SK-N-DZ (cell line): ENCODE data around the gene MEGF9. TPM values are rescaled to one million over a fixed set of nuclear protein-coding genes. Genes with fewer than 3 reads are reported as not detected.
A peak's percentile ranks its signal among the peaks of the same experiment; 100 is the strongest.
"Not testable (repeated sequence)": the region's sequence is repeated elsewhere in the genome, so short reads cannot be mapped to it uniquely, and the experiment has no call there.

Experiments used
- DNase-seq: peaks from one replicate; pipeline ENCODE4 v3.0.0-alpha.2; 2015; ENCODE audit warnings: low spot score
- polyA plus RNA-seq, 2 experiments: library from polyadenylated mRNA; depleted of rRNA; stranded (reverse); fragments of >200 nt; gene quantifications; 2 replicates each; pipeline ENCODE4 v1.2.3, GENCODE V29; 2014

The MEGF9 gene
- polyA plus RNA-seq (2014; cell fraction: cytosol; rRNA removed) = 11.4 TPM in 2 replicates
- 4.1 and 4.5 TPM in 2 replicates for polyA plus RNA-seq (2014; cell fraction: nucleus; rRNA removed)

DNA sequence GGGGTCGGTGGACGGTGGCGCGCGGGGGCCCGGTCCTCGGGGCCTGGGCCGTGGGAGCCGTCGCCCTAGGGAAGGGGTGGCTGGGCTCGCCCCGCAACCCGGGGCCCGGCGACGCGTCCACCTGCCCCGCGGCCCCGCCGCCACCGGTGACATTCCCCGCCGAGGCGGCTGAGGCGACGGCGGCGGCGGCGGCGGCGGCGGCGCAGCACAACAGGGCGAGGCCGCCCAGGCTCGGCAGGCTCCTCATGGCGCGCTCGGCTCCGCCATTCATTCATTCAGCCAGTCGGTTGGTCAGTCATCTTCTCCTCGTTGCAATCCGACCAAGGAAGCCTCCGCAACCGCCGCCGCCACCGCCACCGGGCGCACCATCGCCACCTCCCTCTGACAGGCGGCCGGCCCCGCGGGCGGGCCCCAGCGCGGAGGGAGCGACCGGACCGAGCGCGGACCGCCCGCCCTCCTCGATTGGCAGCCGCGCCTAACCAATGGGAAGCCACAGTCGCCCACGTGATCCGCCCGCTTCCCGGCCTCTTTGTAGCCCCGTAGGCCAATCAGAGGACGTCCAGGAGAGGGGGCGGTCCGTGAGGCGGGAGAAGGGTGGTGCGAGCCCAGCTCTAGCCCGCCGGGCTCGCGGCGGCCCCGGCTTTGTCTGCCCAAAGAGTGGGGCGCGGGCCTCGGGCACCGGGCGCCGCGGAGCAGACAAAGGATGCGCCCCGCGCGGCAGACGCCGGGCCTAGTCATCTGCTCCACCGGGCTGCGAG, at the start of gene MEGF9:
MEGF9 (minus strand) TSS at position 383 of the 758 bp plus-strand sequence; CDS start at position 271, 112 bp downstream.
- peak; percentile 97 for DNase-seq

DNA sequence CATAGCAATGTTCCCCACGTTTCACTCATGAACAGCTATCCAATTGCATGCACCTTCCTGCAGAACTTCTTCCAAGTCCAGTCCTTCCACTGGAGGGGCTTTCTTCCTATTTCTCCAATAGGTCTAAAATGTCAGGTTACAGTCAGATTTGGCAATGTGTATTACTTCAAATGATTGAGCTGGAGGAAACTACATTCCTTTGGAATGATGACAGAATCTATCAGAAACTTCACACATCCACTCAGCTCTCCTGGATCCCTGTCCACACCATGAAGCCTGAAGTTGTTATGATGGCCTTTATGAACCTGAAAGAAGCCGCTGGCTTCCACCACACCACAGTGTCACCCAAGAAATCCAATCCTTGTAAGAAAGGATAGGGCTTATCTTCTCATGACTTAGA, 46.7 kb upstream of the MEGF9 start:
- no peak for DNase-seq

DNA sequence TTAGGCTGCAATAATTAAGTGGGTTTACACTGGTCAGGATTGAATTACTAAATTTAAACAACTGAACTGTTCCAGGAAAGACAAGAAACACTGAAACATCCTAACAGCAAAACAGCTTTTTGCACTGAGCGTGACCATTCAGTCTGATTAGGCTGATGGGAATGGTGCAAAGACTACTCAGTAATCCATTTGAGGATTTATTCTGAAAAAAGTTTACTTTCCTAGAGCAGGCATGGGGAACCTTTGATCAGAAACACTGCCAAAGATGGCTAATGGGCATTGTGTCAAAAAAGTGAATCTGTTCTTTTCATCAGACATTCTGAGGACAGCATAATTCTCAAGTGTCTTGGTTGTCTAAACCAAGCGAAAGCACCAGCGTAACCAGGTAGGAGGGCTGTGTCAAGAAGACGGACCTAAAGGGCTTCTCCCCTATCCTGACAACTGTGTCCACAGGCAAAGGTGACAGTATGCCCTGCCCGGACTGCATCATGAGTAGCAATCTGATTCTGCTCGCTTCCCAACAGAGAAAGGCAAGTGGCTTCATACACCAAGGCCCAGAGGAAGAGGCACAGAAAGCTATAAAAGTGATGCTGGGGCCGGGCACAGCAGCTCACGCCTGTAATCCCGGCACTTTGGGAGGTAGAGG, 45.6 kb upstream of the MEGF9 start:
- no peak for DNase-seq

DNA sequence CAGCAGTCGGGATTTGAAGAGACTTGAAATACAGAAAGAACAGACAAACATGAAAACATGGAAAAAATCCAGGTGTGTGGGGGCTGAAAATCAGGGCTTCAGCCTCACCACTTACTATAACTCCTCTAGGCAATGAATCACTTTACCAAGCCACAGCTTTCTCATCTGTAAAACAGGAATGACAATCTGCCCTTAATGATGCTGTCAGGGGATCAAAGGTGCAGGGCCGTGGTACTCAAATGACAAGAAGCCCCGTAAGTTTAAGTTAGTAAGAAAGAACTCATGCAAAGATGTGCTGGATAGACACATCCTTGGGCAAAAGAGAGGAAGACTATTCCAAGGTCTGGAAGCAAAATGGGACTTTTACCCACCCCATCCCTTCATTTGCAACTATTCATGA, 44.3 kb upstream of the MEGF9 start:
- no peak for DNase-seq

DNA sequence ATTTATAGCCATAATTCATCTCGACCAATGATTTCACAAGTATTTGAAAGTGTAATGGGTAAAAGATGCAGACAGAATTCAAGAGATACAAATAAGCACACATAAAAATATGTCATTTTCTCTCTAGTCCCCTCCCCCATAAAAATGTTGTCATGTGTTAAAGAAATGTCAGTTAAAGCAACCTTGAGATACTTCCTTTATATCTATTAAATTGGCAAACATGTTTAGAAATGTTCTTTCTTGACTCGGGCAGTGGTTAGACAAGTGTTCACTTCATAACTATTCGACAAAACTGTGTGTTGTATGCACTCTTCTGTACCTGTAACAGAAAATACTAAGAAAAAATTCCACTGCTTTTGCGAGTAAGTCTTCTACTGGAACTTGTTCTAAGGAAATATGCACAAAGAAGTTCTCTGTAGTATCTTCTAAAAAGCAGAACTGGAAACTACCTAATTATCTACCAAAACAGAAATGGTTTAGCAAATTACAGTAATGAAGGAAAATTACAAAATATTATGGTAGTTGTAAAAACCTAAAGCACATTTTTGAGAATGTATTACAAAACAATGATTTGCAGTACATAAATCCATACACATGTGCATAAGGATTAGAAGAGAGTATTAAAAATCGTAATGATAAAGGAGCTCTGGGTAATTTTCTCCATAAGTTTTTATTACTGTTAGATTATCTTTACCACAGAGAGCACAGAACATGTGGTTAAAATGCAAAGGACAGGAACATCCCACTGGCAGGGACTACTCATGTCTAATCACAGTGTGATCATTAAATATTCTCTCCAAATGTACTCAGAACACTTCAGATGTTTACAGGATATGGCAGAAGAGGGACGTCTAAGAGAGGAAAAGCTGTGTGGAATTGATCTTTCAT, 43.0 kb upstream of the MEGF9 start:
- no peak for DNase-seq

DNA sequence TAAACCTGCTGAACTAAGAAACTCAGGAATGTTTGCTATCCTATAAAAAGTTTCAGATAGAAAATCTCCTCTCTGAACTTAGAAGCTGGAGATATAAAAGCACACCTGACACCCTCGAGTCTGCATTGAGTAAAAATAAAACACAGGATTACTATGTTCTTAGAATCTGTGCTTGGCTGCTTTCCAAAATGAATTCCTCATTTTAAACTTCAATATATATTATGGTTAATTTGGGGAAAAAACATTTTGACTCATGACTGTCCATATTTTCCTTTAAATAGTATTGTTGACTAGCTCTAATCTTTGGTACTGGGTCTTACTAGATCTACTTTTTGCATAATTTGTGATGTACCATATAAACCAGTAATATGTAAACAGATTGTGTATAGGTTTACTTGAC, 42.3 kb upstream of the MEGF9 start:
- no peak for DNase-seq

DNA sequence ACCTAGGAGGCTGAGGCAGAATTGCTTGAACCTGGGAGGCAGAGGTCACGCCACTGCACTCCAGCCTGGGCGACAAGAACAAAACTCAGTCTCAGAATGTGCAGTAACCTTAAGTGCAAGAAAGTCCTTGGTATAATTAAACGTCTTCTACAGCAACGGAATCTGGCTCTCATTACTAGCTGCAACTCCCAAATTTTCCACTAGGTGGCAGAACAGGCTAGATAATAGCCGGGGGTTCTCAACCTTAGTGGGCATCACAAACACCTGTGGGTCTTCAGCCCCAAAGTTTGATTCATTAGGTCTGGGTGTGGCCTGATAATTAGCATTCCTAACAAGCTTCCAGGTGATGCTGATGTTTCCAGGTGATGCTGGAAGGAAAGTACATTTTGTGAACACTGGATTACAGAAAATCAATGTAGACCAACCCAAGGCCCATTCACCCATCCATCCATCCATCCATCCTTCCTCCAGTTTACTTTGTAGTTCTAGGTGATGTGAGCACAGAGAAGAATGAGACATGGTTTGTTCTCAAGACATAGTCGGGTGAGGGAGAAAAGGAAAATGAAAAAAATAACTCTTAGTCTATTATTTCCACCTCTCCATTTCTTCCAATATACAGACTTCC, 41.7 kb upstream of the MEGF9 start:
- peak; percentile 45 for DNase-seq

DNA sequence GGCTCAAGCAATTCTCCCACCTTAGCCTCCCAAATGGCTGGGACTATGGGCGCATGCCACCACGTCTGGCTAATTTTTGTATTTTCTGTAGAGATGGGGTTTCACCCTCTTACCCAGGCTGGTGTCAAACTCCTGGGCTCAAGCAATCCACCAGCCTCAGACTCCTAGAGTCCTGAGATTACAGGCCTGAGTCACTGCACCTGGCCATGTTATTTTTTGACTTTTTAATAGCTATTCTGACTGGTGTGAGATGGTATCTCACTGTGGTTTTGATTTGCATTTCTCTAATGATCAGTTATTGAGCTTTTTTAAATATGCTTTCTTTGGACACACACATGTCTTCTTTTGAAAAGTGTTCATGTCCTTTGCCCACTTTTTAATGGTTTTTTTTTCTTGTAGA, 40.8 kb upstream of the MEGF9 start:
- no peak for DNase-seq

DNA sequence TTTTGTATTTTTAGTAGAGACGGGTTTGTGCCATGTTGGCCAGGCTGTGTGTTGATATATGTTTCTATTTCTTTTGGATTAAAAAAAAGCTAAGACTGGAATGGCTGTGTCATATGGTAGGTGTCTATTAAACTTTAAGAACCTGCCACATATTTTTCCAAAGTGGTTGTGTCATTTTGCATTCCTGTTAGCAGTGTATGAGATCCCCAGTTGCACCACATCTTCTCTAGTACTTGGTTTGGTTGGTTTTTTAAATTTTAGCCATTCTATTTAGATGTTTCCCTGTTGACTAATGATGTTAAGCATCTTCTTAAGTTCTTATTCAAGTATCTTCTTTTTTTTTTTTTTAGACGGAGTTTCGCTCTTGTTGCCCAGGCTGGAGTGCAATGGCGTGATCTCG, 36.2 kb upstream of the MEGF9 start:
- DNase-seq = no peak

DNA sequence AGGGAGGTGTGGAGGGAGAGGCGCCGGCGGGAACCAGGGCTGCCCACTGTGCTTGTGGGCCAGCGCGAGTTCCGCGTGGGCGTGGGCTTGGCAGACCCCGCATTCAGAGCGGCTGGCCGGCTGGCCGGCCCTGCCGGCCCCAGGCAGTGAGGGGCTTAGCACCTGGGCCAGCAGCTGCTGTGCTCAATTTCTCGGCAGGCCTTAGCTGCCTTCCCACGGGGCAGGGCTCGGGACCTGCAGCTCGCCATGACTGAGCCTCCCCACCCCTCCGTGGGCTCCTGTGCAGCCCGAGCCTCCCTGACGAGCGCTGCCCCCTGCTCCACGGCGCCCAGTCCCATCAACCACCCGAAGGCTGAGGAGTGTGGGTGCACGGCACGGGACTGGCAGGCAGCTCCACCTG, 32.1 kb upstream of the MEGF9 start:
- DNase-seq = not testable (repeated sequence)

DNA sequence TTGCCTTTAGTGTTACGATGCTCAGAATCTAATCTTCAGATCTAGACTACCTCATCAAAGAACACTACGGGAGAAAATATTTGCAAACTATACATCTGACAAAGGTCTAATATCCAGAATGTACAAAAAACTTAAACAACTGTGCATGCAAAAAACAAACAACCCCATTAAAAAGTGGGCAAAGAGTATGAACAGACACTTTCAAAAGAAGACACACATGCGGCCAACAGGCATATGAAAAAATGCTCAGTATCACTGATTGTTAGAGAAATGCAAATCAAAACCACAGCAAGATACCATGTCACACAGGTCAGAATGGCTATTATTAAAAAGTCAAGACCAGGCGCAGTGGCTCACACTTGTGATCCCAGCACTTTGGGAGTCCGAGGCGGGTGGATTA, 31.0 kb upstream of the MEGF9 start:
- no peak for DNase-seq

DNA sequence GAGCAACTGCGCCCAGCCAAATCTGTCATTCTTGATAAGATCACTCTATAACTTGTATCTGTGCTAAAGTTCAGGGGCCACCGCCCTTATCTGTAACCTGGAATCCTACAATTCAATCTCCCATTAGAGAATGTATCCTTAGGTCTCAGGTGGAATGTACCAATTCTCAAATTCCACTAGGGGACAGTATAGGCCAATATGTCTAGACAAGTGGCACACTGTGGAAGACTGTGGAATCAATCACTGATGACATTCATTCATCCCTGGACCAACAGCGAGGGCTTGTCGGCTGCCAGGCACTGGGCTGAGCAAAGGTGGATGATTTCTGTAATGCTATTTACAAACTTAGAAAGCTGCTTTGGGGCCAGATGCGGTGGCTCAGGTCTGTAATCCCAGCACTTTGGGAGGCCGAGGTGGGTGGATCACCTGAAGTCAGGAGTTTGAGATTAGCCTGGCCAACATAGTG, 28.7 kb upstream of the MEGF9 start:
- peak; percentile 52 for DNase-seq

DNA sequence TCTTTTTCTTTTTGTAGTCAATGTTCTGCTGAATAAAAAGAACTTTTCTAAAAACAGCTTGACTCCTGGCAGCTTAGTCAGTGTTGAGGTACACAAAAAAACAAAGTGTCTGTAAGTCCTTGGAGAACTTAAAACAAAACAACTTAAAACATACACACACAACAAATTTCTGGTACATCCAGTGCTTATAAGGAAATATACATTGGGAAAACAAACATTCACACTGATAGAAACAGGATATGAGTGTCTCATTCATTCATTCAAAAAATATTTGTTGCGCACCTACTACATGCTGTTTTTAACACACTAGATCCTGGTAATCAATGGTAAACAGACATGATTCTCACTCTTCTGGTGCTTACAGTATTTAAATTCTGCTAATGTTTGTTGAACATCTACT, 27.4 kb upstream of the MEGF9 start:
- DNase-seq = no peak

DNA sequence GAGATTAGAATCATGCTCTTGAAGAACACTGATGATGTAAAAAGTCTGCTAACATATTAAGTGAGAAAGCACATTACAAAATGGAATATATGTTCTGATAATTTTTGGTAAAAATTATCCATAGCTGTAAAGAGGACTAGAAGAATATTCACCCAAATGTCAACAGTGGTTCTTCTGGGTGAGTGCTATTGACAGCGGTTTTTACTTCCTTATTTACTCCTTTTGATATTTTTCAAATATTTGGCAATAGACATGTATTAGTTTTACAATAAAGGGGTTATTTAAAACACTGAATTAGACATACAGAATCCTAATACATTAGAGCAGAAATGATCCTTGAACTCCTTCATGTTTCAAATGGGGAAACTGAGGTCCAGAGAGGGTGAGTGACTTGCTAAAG, 26.9 kb upstream of the MEGF9 start:
- no peak for DNase-seq

DNA sequence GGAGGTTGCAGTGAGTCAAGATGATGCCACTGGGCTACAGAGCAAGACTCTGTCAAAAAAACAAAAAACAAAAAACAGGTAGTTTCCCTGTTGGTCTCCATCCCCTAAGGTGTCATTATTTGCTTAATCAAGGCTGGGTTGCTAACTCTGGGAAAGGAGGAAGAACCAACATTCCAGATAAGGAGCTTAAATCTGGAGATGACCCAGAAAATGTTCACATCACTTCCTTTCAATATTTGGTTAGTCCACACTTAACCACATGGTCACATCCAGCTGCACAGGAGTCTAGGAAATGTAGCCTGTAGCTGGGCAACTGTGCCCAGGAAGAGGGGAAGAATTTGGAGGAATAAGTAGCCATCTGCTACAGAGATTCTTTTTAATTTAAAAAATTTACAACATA, 25.9 kb upstream of the MEGF9 start:
- DNase-seq = no peak

DNA sequence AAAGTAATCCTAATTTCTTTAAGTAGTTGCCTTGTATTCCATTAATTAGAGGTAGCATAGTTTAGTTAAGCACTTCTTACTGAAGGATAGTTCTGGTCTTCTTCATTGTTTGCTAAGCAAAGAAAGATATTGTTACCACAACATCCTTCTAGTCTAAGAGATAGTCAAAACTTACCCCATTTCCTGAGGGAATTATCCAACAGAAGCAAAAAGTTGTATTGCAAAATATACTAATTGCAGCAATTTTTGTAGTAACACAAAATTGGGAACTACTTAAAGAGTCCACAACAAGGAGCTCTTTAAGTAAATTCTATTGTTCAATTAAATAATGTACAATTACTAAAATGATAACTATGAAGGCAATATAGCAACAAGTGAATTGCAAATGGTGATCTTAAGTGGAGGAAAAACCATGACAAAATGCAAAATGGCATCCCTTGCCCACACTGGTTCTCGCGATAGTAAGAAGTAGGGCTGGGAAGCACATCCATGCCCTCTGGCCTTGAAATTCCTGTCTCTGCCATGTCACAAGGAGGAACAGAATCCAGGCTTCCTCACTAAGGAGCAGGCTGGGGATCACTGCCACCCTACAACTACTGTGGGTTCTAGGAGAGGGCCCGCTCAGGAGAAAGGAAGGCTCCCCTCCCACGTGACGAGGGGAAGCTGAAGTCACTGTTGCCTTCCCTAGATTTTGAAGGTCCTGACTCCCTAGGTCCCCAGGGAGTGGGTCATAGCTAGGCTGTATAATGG, 23.3 kb upstream of the MEGF9 start:
- no peak for DNase-seq

DNA sequence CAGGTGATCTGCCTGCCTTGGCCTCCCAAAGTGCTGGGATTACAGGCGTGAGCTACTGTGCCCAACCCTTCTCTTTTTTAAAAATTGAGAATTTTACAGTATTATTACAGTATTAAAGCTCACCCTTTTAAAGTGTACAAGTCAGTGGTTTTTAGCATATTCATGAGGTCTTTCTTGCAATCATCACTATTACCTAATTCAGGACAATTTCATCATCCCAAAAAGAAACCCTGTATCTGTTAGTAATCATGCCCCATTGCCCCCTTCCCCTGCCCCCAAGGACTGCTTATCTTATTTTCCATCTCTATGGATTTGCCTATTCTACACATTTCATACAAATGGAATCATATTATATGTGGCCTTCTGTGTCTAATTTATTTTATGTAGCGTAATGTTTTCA, 22.6 kb upstream of the MEGF9 start:
- no peak for DNase-seq

DNA sequence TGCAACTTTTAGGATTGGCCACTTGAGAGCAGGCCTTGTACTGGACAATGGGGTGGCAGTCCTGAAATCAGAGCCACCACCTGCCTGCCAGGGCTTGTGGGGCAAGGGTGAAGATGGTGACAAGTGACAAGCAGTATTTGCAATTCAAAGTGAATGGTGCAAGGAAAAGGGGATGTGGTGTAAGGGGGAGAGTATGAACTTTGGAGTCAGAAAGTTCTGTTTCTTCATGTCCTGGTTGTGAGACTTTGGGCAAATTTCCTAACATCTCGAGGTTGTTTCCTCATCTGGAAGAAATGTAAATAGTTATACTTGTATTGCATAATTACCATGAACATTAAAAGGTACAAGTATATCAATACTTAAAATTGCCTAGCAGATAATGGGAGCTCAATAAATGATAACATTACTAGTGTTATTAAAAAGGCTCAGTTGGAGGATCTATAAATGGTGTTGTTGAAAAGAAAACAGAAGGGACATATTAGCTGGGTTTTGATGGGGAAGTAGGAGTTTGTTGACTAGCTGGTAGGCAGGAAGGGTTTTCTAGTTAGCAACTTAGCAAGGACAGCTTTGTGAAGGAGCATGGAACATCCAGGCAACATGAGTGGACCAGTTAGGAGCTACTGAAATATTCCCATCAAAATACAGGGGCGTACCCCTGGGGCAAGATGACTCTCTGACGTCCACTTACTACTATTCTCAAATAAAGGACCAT, 21.3 kb upstream of the MEGF9 start:
- no peak for DNase-seq

DNA sequence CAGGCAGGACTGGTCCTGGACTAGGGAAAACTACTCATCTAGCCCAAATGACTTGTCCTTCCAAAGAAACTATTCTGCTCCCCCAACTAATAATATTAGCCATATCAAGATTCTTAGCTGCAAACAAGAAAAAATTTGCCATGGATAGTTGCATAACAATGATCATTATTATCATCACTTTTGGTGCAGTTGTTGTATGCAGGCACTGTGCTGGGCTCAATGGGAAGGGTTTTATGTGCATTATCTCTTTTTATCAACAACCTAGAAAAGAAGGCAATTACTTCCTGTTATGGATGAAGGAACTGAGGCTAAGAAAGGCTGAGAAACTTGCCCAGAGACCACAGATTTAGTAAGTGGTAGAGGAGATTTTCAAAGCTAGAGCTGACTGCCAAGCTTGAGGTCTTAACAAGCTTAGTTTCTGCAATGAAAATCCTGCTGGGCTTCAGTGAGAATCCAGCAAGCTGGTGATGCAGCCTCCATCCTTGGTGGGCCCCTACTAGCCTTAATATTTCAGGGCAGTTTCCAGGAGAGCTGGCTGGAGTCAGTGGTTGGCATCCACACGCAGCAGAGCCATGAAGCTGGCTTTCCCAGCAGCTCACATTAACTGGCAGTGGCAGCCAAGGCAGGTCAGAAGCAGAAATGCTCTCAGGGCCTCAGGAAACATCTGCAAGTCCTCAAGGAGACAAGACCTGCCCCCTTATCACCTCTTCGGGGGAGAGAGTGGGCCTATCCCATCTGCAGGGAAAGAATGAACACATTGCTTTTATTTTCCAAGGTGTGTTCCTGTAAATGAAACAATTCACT, 20.5 kb upstream of the MEGF9 start:
- no peak for DNase-seq
